ENCODE measurements around the gene FAM107B.
"Not testable (repeated sequence)": the region's sequence is repeated elsewhere in the genome, so short reads cannot be mapped to it uniquely, and the experiment has no call there.

FAM107B gene

DNA sequence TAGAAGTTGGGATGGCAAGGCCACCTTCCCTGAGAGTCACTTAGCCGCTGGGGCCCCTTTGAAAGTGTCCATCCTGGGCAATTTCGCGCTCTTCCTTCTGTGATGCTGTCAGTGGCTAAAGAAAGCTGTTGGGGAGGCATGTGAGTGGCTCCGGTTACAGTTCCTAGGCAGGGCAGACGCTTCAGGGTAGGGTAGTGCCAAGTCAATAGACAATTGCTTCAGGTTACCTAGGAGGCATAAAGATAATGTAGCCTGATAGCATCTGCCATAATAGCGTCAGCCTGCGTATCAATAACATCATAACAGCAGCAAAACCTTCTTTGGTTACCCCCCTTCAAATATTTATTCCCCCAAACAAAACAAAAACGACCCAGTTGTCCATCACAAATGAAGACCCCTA, at the start of gene FAM107B:
TSS of gene FAM107B (minus strand) at position 101 of the 400 bp plus-strand sequence. CDS start 234 bp downstream, outside the sequence.
- no peak within 1 kb of the TSS for H3K4me3 ChIP-seq (ENCODE audit: low read depth, low read length)
- TF ChIP-seq, protein P1, sequence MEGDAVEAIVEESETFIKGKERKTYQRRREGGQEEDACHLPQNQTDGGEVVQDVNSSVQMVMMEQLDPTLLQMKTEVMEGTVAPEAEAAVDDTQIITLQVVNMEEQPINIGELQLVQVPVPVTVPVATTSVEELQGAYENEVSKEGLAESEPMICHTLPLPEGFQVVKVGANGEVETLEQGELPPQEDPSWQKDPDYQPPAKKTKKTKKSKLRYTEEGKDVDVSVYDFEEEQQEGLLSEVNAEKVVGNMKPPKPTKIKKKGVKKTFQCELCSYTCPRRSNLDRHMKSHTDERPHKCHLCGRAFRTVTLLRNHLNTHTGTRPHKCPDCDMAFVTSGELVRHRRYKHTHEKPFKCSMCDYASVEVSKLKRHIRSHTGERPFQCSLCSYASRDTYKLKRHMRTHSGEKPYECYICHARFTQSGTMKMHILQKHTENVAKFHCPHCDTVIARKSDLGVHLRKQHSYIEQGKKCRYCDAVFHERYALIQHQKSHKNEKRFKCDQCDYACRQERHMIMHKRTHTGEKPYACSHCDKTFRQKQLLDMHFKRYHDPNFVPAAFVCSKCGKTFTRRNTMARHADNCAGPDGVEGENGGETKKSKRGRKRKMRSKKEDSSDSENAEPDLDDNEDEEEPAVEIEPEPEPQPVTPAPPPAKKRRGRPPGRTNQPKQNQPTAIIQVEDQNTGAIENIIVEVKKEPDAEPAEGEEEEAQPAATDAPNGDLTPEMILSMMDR (conservative IDR thresholded peaks at IDR 0.05; ENCODE audit: low read depth, low read length): no peak
- no peak for DNase-seq (ENCODE audit: low read depth)

DNA sequence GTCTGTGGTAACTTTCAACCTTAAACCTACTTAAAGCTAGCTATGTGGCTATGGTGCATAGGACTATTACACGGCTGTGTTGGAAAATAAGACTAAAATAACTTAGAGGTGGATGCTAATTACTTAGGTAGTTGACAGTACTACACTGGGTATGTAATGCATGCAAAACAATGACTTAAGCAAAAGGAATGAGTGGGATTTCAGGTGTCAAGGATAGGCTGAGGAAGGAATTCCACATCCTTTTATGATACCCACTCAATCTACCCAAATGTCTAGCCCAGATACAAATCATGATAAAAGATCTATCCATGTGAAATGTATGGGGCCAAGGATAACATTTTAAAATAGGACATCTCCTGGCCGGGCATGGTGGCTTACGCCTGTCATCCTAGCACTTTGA, 49.3 kb upstream of the FAM107B start:
- TF ChIP-seq, protein P1 (conservative IDR thresholded peaks at IDR 0.05; ENCODE audit: low read depth, low read length): no peak
- H3K4me3 ChIP-seq (ENCODE audit: low read depth, low read length): no peak overlapping the region
- DNase-seq (ENCODE audit: low read depth): no peak

DNA sequence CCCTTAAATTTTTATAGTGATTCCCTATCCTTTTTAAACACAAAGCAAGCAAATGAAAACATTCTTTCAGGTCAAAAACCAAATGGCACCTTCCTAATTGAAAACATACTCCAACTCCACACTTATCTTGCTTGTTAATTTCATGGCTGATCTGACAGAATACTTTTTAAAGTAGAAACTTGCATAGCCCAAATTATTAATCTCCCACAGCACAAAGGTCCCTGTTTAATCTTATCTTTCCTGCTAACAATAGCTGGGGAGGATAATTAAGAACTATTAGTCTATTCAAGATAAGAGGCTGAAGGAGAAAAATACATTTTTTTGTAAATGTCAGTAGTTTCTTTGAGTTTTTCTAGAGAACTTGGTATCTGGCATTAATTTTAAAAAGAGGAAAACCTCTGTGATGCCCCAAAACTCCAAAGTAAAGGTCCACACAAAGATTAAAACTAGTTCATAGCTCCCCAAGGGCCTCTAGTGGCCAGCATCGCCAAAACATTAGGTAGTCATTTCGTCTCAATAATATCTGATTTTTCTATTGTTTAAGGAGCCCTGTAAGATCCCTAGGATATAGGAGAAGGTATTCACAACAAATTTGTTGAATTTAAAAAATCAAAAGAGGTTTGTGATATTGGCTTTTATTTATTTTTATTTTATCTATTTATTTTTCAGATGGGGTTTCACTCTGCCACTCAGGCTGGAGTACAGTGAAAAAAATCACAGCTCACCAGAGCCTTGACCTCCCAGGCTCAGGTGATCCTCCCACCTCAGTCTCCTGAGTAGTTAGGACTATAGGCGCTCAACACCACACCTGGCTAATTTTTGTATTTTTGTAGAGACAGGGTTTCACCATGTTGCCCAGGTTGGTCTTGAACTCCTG, 48.4 kb upstream of the FAM107B start:
- DNase-seq (ENCODE audit: low read depth): peak; percentile 72
- TF ChIP-seq, protein P1 (conservative IDR thresholded peaks at IDR 0.05; ENCODE audit: low read depth, low read length): peak; percentile 86
- no peak overlapping the region for H3K4me3 ChIP-seq (ENCODE audit: low read depth, low read length)

DNA sequence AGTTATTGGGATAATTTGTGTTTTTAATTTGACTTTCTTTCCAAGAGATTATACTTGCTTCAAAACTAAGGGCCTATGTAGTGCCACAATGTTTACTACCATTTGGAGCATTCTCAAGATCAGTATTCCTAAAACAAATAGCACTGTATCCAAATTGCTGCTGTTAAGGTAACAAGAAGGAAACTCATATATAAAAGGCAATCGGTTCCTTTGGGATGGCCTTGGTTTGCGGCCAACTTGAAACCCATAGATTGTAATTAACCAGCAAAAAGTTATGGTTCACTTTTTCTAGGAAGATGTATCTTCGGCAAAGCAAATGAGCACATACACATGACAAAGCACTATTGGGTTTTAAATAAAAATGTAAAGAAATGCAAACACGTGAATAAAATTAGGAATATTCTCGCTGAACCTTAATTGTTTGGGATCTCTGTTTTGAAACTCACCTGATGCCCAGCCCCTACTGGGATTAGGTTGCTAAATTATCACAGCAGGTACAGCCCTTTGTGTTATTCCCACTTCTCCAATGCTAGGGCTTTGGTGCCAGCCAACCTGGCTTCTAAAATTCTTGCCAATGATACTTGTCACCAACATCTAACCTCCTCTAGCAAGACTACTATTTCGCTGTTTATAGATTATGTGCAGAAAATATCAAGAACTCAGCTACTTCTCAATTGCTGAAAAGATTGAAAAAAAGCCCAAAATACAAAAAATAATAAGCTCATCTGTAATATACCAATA, 47.1 kb upstream of the FAM107B start:
- no peak for DNase-seq (ENCODE audit: low read depth)
- TF ChIP-seq, protein P1 (conservative IDR thresholded peaks at IDR 0.05; ENCODE audit: low read depth, low read length): no peak
- H3K4me3 ChIP-seq (ENCODE audit: low read depth, low read length): no peak overlapping the region

DNA sequence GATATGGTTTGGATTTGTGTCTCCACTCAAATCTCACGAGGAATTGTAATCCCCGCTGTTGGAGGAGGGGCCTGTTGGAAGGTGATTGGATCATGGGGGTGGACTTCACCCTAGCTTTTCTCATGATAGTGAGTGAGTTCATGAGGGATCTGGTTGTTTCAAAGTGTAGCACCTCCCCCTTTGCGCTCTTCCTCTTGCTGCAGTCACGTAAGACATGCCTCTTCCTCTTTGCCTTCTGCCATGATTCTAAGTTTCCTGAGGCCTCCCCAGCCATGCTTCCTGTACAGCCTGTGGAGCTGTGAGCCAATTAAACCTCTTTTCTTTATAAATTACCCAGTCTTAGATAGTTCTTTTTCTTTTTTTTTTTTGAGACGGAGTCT, 46.1 kb upstream of the FAM107B start:
- no peak for DNase-seq (ENCODE audit: low read depth)
- TF ChIP-seq, protein P1 (conservative IDR thresholded peaks at IDR 0.05; ENCODE audit: low read depth, low read length): no peak
- H3K4me3 ChIP-seq (ENCODE audit: low read depth, low read length): no peak overlapping the region

DNA sequence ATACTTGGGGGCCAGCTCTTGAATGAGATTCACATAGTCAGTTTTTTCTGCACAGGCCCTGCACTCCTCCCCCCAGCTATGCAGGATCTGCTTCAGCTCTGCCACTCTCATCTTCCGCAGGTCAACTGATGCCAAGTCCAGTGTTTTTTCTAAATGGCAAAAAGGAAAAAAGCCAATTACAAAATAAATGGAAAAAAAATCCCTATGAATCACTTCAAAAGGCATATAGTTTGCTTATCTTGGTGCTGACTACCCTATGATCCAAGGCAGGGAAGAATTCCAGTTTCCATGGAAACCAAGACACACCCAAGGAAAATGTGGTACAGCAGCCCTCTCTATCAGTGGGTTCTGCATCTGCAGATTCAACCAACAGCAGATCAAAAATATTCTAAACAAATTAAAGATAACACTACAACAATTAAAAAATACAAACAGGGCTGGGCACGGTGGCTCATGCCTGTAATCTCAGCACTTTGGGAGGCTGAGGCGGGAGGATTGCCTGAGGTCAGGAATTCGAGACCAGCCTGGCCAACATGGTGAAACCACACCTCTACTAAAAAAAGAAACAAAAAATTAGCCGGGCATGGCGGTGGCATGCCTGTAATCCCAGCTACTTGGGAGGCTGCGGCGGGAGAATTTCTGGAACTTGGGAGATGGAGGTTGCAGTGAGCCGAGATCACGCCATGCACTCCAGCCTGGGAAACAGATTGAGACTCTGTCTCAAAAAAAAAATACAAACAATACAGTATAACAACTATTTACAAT, 45.5 kb upstream of the FAM107B start:
- DNase-seq (ENCODE audit: low read depth): peak; percentile 51
- no peak overlapping the region for H3K4me3 ChIP-seq (ENCODE audit: low read depth, low read length)
- TF ChIP-seq, protein P1 (conservative IDR thresholded peaks at IDR 0.05; ENCODE audit: low read depth, low read length): no peak

DNA sequence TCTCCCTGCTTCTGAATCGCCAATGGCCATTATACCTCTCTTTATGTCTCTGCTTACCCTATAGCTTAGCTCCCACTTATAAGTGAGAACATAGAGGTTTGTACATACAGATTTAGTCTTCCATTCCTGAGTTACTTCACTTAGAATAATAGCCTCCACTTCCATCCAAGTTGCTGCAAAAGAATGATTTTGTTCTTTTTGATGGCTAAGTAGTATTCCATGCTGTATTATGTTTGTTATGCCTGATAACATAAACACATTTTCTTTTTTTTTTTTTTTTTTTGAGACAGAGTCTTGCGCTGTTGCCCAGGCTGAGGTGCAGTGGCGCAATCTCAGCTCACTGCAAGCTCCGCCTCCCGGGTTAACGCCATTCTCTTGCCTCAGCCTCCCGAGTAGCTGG, 42.0 kb upstream of the FAM107B start:
- H3K4me3 ChIP-seq (ENCODE audit: low read depth, low read length); DNase-seq (ENCODE audit: low read depth): not testable (repeated sequence)

Measured in choroid plexus epithelial cell (primary cell).